K562 (cell line): ENCODE data around the gene NUP205. TPM values are rescaled to one million over a fixed set of nuclear protein-coding genes. Genes with fewer than 3 reads are reported as not detected.
A peak's percentile ranks its signal among the peaks of the same experiment; 100 is the strongest.

Experiments used
- CHD1 ChIP-seq: fragments of 200-600 bp; sonication (generic); IDR thresholded peaks from one replicate; pipeline ENCODE4 v1.6.1; 2012; ENCODE audit warnings: mild to moderate bottlenecking, moderate library complexity, low read length, inconsistent platforms
- CXXC5 ChIP-seq: fragments of 250-450 bp; sonication (Bioruptor Pico); IDR thresholded peaks from 2 replicates; pipeline ENCODE4 v1.8.0; 2022; ENCODE audit warnings: inconsistent platforms, mild to moderate bottlenecking, moderate library complexity
- HDAC1 ChIP-seq, 2 experiments: fragments of 450-650 bp; IDR thresholded peaks; 2 replicates each; pipeline ENCODE4 v1.6.1; 2016 to 2017; ENCODE audit warnings: inconsistent platforms in 1 of 2, mild to moderate bottlenecking in 1 of 2, moderate library complexity in 1 of 2
- HDAC6 ChIP-seq: IDR thresholded peaks from 2 replicates; pipeline ENCODE4 v1.6.1; 2012; ENCODE audit warnings: low read depth, mild to moderate bottlenecking, control low read depth, inconsistent platforms, low read length, moderate library complexity
- MAZ ChIP-seq, 2 experiments: fragments of 450-650 bp in 1 of 2; sonication (generic) in 1 of 2; formaldehyde crosslinking; IDR thresholded peaks in 1 of 2; conservative IDR thresholded peaks in 1 of 2; 2 replicates each; pipeline versions ENCODE4 v1.4.0 to v1.5.0; 2020; ENCODE audit warnings: mild to moderate bottlenecking in 1 of 2, missing genetic modification reagents in 1 of 2
- NFXL1 ChIP-seq: fragments of 450-650 bp; formaldehyde crosslinking; IDR thresholded peaks from 2 replicates; pipeline ENCODE4 v1.4.0; 2021; ENCODE audit warnings: mild to moderate bottlenecking
- SIN3B ChIP-seq: fragments of 450-650 bp; IDR thresholded peaks from 2 replicates; pipeline ENCODE4 v1.6.1; 2017; ENCODE audit warnings: low read depth, mild to moderate bottlenecking, moderate library complexity
- SPI1 ChIP-seq: IDR thresholded peaks from 2 replicates; pipeline ENCODE4 v1.6.1; 2011; ENCODE audit warnings: low read depth, low read length, control low read depth, borderline replicate concordance
- TCF7L2 ChIP-seq: fragments of 150-350 bp; IDR thresholded peaks from 2 replicates; pipeline ENCODE4 v1.6.1; 2016; ENCODE audit warnings: low read depth, mild to moderate bottlenecking, low read length, moderate library complexity
- YY1 ChIP-seq, 3 experiments: IDR thresholded peaks; 2 replicates each; pipeline ENCODE4 v1.6.1; 2011; ENCODE audit warnings: low read length in 2 of 3, mild to moderate bottlenecking in 2 of 3, moderate library complexity in 2 of 3, borderline replicate concordance in 1 of 3, control low read depth in 1 of 3, low read depth in 1 of 3; ENCODE audit not compliant: insufficient read depth in 3 of 3, insufficient replicate concordance in 2 of 3, control insufficient read depth in 1 of 3, insufficient read length in 1 of 3; ENCODE audit errors: extremely low read depth in 1 of 3
- ZFP1 ChIP-seq: fragments of 450-650 bp; formaldehyde crosslinking; IDR thresholded peaks from 2 replicates; pipeline ENCODE4 v1.4.0; 2020; ENCODE audit warnings: mild to moderate bottlenecking, mixed read lengths
- ZNF668 ChIP-seq: fragments of 250-450 bp; sonication (Bioruptor Pico); IDR thresholded peaks from 2 replicates; pipeline ENCODE4 v1.8.0; 2022; ENCODE audit warnings: mild to moderate bottlenecking, inconsistent platforms
- polyA plus RNA-seq, 8 experiments: library from polyadenylated mRNA; depleted of rRNA in 4 of 8; stranded (reverse) in 5 of 8; unstranded in 3 of 8; fragments of >200 nt; fragmentation: Nextera tagmentation in 2 of 8; fragmentation: Illumina TruSeq in 1 of 8; extraction: Ambion mirVana in 2 of 8; extraction: Trizol in 1 of 8; gene quantifications; 2 replicates each; pipeline versions ENCODE4 v1.2.1 to v1.2.3, GENCODE V29; 2011 to 2014; ENCODE audit warnings: inconsistent platforms in 1 of 8, missing spikeins in 1 of 8
- total RNA-seq, 7 experiments: library from RNA; depleted of rRNA in 6 of 7; stranded (reverse); fragments of >200 nt in 6 of 7; fragmentation: Illumina TruSeq in 2 of 7; extraction: Trizol in 2 of 7; gene quantifications; 2 replicates each; pipeline versions ENCODE4 v1.2.1 to v1.2.3, GENCODE V29; 2011 to 2021; ENCODE audit warnings: low replicate concordance in 1 of 7

Gene NUP205
- total and polyA plus RNA-seq, 9 of the 15 experiments (the other 6 are each of a cell fraction or from before 2014, with no cell fraction given) = 101 to 282 (median 193) TPM

- 0 out of 4 replicates have a peak, but pooled peaks of 1 of the 2 experiments have one; percentile 28 for TF ChIP-seq HDAC1 (IDR thresholded peaks at IDR 0.05)
- peak in 1 of 2 experiments; percentile 22; a peak in 1 of 4 replicates for TF ChIP-seq MAZ (CRISPR knock-in tag; conservative IDR thresholded peaks at IDR 0.05 in 1 of 2, IDR thresholded peaks at IDR 0.05 in 1 of 2)
- no peak for TF ChIP-seq CHD1
- TF ChIP-seq NFXL1 (CRISPR knock-in tag) = no peak
- TF ChIP-seq ZNF668 = 0 out of 2 replicates have a peak, but pooled peaks have one; percentile 20
- TF ChIP-seq CXXC5 = peak; percentile 20; the same call in 1 of the 2 replicates
- TF ChIP-seq ZFP1 (CRISPR knock-in tag) = no peak
- peak; percentile 85 for TF ChIP-seq SPI1
- no peak for TF ChIP-seq SIN3B
- TF ChIP-seq HDAC6 = no peak
- no peak for TF ChIP-seq YY1 (IDR thresholded peaks at IDR 0.05; ENCODE audit: borderline replicate concordance in 1 of 3, control insufficient read depth in 1 of 3, extremely low read depth in 1 of 3, insufficient read depth in 3 of 3, insufficient read length in 1 of 3, insufficient replicate concordance in 2 of 3, low read depth in 1 of 3, low read length in 2 of 3)
- TF ChIP-seq TCF7L2 = no peak
Observed at GRCh38 chr7:135659159-135659846, 101.6 kb downstream of the NUP205 start (continued).
